ENCODE data around the gene L3MBTL1.

L3MBTL1 gene

GRCh38 chr20:43508106-43508505 is 609 bp downstream of the L3MBTL1 start:
- no peak for DNase-seq

- DNase-seq: no peak
Measured at GRCh38 chr20:43508604-43509040, 1.1 kb downstream of the L3MBTL1 start.

GRCh38 chr20:43511879-43512278 is 4.4 kb downstream of the L3MBTL1 start:
- DNase-seq: no peak

GRCh38 chr20:43513372-43513930 is 6.0 kb downstream of the L3MBTL1 start:
- no peak for DNase-seq

GRCh38 chr20:43513931-43514647 is 6.6 kb downstream of the L3MBTL1 start:
- DNase-seq: peak; percentile 97

- peak; percentile 16 for DNase-seq
Measured at GRCh38 chr20:43514648-43514999, 7.1 kb downstream of the L3MBTL1 start.

- no peak for DNase-seq
Measured at GRCh38 chr20:43515628-43516027, 8.1 kb downstream of the L3MBTL1 start.

GRCh38 chr20:43516251-43516824 is 8.8 kb downstream of the L3MBTL1 start:
- DNase-seq: no peak

- no peak for DNase-seq
Measured at GRCh38 chr20:43520074-43520630, 12.7 kb downstream of the L3MBTL1 start.

GRCh38 chr20:43525021-43525420 is 17.5 kb downstream of the L3MBTL1 start:
- no peak for DNase-seq

- DNase-seq: no peak
Measured at GRCh38 chr20:43528258-43528875, 20.9 kb downstream of the L3MBTL1 start.

- DNase-seq: no peak
Measured at GRCh38 chr20:43529051-43529450, 21.6 kb downstream of the L3MBTL1 start.

- DNase-seq: no peak
Measured at GRCh38 chr20:43529457-43530153, 22.1 kb downstream of the L3MBTL1 start.

- DNase-seq: no peak
Measured at GRCh38 chr20:43530321-43531090, 23.0 kb downstream of the L3MBTL1 start.

GRCh38 chr20:43531091-43531443 is 23.6 kb downstream of the L3MBTL1 start:
- no peak for DNase-seq

GRCh38 chr20:43532416-43533055 is 25.0 kb downstream of the L3MBTL1 start:
- DNase-seq: no peak

GRCh38 chr20:43533060-43533459 is 25.6 kb downstream of the L3MBTL1 start:
- DNase-seq: no peak

GRCh38 chr20:43534016-43534415 is 26.5 kb downstream of the L3MBTL1 start:
- DNase-seq: no peak

GRCh38 chr20:43534791-43535350 is 27.4 kb downstream of the L3MBTL1 start:
- no peak for DNase-seq

- no peak for DNase-seq
Measured at GRCh38 chr20:43535370-43536004, 28.0 kb downstream of the L3MBTL1 start.
